Testis (tissue), 3 donors: ENCODE measurements around the gene GLYATL2. TPM values are rescaled to one million over a fixed set of nuclear protein-coding genes. Genes with fewer than 3 reads are reported as not detected.

Experiments used
- DNase-seq: peaks from one replicate; pipeline ENCODE4 v3.0.0-alpha.2; 2019
- H3K27ac ChIP-seq, 2 donors: fragments of 200-600 bp; sonication (generic); one replicate each; pipeline ENCODE4 v1.5.1; 2019
- H3K27me3 ChIP-seq: fragments of 200-600 bp; sonication (generic); one replicate; pipeline ENCODE4 v1.5.1; 2019
- H3K36me3 ChIP-seq: fragments of 200-600 bp; sonication (generic); one replicate; pipeline ENCODE4 v1.5.1; 2017; ENCODE audit warnings: low read depth; ENCODE audit errors: missing control alignments
- H3K4me1 ChIP-seq: fragments of 200-600 bp; sonication (generic); one replicate; pipeline ENCODE4 v1.5.1; 2019
- H3K4me3 ChIP-seq, 2 donors: fragments of 200-600 bp; sonication (generic); one replicate each; pipeline ENCODE4 v1.5.1; 2017 to 2019
- H3K9me3 ChIP-seq: fragments of 200-600 bp; sonication (generic); one replicate; pipeline ENCODE4 v1.5.1; 2017
- CTCF ChIP-seq, 3 experiments: fragments of 450-650 bp in 2 of 3; fragments of 200-600 bp in 1 of 3; sonication (generic) in 1 of 3; IDR thresholded peaks; one replicate each; pipeline ENCODE4 v1.5.1; 2016 to 2019; ENCODE audit warnings: antibody characterized with exemption in 3 of 3, mild to moderate bottlenecking in 2 of 3, moderate library complexity in 1 of 3
- POLR2A ChIP-seq: fragments of 450-650 bp; IDR thresholded peaks from one replicate; pipeline ENCODE4 v1.6.1; 2017; ENCODE audit warnings: antibody characterized with exemption, mild to moderate bottlenecking, moderate library complexity
- WGBS, 2 donors: methylation state at CpG; one replicate each; pipeline ENCODE4 v1.1.5; 2018; 5-methylcytosine and 5-hydroxymethylcytosine counted together
- intact Hi-C: fragments of 100-400 bp; cut with DNase I; formaldehyde crosslinking; loops from one replicate; pipeline ENCODE4 v1.15.1; 2023; ENCODE audit warnings: low total_unique reads
- polyA plus RNA-seq: library from polyadenylated mRNA; stranded (reverse); fragments of 350-450 nt; fragmentation: Illumina TruSeq; extraction: RNeasy Lipid Tissue Mini Kit (QIAGEN cat#74804); gene quantifications from one replicate; pipeline ENCODE4 v1.2.3, GENCODE V29; 2014; ENCODE audit warnings: low read depth, low replicate concordance; ENCODE audit not compliant: insufficient read depth
- total RNA-seq, 2 donors: library from RNA; depleted of rRNA; stranded (reverse); fragments of >200 nt; gene quantifications; one replicate each; pipeline ENCODE4 v1.2.3, GENCODE V29; 2016

The GLYATL2 gene
- total and polyA plus RNA-seq, 3 donors from 2014 or later, result 0.12 to 0.63 TPM; not detected in 1

DNA sequence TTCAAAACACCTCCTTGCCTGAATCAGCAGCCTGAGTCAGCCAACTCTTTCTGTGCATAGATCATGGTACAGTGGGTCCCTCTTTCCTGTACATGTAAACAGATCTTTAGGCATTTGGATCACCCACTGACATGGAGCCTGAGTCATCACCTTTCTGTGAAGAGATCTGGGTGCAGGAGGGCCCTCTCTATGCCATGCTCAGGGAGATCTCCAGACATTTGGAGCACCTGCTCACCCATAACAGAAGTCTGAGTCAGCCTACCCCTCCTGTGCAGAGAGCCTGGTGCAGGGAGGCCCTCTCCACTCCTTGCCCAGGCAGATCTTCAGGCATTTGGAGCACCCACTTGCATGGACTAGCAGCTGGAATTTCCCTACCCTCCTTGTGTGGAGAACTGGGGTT, 56.6 kb downstream of the GLYATL2 start:
- Histone ChIP-seq H3K36me3 (no peaks in the 10 kb centered on the region), H3K27me3 (no peaks in the 10 kb centered on the region), H3K4me3 (no peak overlapping the region), H3K27ac (no peak overlapping the region), H3K4me1 (no peaks in the 10 kb centered on the region), H3K9me3 (no peaks in the 10 kb centered on the region)
- intact Hi-C loops, result no loop called here
- DNase-seq, result no peak
- TF ChIP-seq POLR2A, result no peak
- no peak for TF ChIP-seq CTCF (IDR thresholded peaks at IDR 0.05)

- Histone ChIP-seq H3K4me3 (no peak overlapping the region), H3K27me3 (no peaks in the 10 kb centered on the region), H3K36me3 (no peaks in the 10 kb centered on the region), H3K27ac (no peak overlapping the region), H3K4me1 (no peaks in the 10 kb centered on the region), H3K9me3 (no peaks in the 10 kb centered on the region)
- 85 to 87% methylated on average over 3 of the region's 3 CpGs for WGBS, 2 donors
- no peak for DNase-seq
- intact Hi-C loops, result no loop called here
- TF ChIP-seq CTCF (IDR thresholded peaks at IDR 0.05) (no peak), POLR2A (no peak)
These were observed 57.8 kb downstream of the GLYATL2 start for GRCh38 chr11:58786693-58787092.

DNA sequence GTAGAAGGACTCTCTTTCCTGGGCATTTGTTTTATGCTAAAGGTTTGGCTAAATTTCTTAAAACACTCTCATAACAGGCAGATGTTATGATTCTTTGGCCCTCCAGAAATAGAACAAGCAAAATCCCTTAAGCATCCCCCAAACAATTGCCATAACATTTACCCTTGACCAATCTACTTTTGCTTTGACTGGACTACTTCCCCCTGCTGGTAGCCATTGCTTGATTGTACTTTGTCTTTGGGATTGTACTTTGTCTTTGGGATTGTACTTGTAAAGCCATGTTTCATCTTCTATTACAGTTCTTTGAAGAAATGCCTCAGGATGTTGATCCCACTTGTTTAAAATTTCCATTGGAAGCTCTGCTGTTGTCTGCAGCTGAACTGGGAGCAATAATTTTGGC, 59.5 kb downstream of the GLYATL2 start:
- TF ChIP-seq POLR2A, result no peak
- TF ChIP-seq CTCF (IDR thresholded peaks at IDR 0.05), result no peak
- Histone ChIP-seq H3K4me3 (no peak overlapping the region), H3K36me3 (no peaks in the 10 kb centered on the region), H3K27me3 (no peaks in the 10 kb centered on the region), H3K27ac (no peak overlapping the region), H3K4me1 (no peaks in the 10 kb centered on the region), H3K9me3 (no peaks in the 10 kb centered on the region)
- no peak for DNase-seq
- intact Hi-C loops, result no loop called here

Other genes with a start within 250 kb of the GLYATL2 start
- 1 to 10 TPM; 1.3 to 1.6 TPM for gene CNTF, start 222.0 kb downstream of the GLYATL2 start, total RNA-seq
- gene CNTF, start 222.0 kb downstream of the GLYATL2 start, polyA plus RNA-seq, result 1.0 TPM
- gene GLYAT, start 112.8 kb downstream of the GLYATL2 start, total RNA-seq, result 1 to 10 TPM in 1 of 2 donors, not detected in 1; 1.0 TPM
- gene GLYAT, start 112.8 kb downstream of the GLYATL2 start, polyA plus RNA-seq, result 1.9 TPM
- gene GLYATL1, start 94.8 kb upstream of the GLYATL2 start, total RNA-seq, result 1 to 10 TPM in 1 of 2 donors, not detected in 1; 1.4 TPM
- gene GLYATL1, start 94.8 kb upstream of the GLYATL2 start, polyA plus RNA-seq, result 0.40 TPM
- gene GLYATL1B, start 241.6 kb upstream of the GLYATL2 start, total RNA-seq, result not detected
- gene GLYATL1B, start 241.6 kb upstream of the GLYATL2 start, polyA plus RNA-seq, result not detected